Mesangial cell (primary cell): ENCODE results near the gene CCDC190. TPM values are rescaled to one million over a fixed set of nuclear protein-coding genes. Genes with fewer than 3 reads are reported as not detected.

Experiments
- total RNA-seq: library from RNA; depleted of rRNA; stranded (reverse); fragments of >200 nt; gene quantifications from 2 replicates; pipeline ENCODE4 v1.2.3, GENCODE V29; 2015

The CCDC190 gene
- total RNA-seq = 0.38 and 2.0 TPM in 2 replicates

GRCh38 chr1:162861101-162861500 lies at the start of gene CCDC190:
Gene CCDC190 (minus strand): TSS chr1:162861175. CDS start chr1:162859646, 1,529 bp downstream.

Other genes starting within 250 kb of the CCDC190 start
- gene DDR2, start 228.7 kb downstream of the CCDC190 start, total RNA-seq = 4.6 and 11.5 TPM in 2 replicates
- 10.6 and 16.5 TPM in 2 replicates for gene HSD17B7, start 70.5 kb downstream of the CCDC190 start, total RNA-seq
- 76.1 and 272 TPM in 2 replicates for gene RGS4, start 208.2 kb upstream of the CCDC190 start, total RNA-seq